ENCODE measurements around the gene YIPF3.

DNA sequence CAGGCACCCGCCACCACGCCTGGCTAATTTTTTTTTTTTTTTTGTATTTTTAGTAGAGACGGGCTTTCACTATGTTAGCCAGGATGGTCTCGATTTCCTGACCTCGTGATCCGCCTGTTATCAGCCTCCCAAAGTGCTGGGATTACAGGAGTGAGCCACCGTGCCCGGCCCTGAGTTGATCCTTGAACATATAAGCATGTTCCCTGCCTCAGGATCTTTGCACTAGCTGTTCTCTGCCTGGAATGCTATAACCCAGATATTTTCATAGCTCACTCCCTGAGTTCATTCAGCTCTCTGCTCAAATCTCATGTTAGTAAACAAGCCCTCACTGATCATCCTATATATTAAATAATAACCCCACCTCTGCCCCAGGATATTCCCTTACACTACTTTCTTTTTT, 52.4 kb downstream of the YIPF3 start:
- TF ChIP-seq, protein P1, sequence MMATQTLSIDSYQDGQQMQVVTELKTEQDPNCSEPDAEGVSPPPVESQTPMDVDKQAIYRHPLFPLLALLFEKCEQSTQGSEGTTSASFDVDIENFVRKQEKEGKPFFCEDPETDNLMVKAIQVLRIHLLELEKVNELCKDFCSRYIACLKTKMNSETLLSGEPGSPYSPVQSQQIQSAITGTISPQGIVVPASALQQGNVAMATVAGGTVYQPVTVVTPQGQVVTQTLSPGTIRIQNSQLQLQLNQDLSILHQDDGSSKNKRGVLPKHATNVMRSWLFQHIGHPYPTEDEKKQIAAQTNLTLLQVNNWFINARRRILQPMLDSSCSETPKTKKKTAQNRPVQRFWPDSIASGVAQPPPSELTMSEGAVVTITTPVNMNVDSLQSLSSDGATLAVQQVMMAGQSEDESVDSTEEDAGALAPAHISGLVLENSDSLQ (IDR thresholded peaks at IDR 0.05) = no peak
- TF ChIP-seq POLR2AphosphoS5 (IDR thresholded peaks at IDR 0.05; ENCODE audit: control insufficient read depth, insufficient read depth, low read depth, low read length) = no peak
- TF ChIP-seq, protein P2, sequence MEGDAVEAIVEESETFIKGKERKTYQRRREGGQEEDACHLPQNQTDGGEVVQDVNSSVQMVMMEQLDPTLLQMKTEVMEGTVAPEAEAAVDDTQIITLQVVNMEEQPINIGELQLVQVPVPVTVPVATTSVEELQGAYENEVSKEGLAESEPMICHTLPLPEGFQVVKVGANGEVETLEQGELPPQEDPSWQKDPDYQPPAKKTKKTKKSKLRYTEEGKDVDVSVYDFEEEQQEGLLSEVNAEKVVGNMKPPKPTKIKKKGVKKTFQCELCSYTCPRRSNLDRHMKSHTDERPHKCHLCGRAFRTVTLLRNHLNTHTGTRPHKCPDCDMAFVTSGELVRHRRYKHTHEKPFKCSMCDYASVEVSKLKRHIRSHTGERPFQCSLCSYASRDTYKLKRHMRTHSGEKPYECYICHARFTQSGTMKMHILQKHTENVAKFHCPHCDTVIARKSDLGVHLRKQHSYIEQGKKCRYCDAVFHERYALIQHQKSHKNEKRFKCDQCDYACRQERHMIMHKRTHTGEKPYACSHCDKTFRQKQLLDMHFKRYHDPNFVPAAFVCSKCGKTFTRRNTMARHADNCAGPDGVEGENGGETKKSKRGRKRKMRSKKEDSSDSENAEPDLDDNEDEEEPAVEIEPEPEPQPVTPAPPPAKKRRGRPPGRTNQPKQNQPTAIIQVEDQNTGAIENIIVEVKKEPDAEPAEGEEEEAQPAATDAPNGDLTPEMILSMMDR (IDR thresholded peaks at IDR 0.05 in 2 of 3, conservative IDR thresholded peaks at IDR 0.05 in 1 of 3; ENCODE audit: insufficient read depth in 2 of 3, low read depth in 1 of 3, low read length in 3 of 3) = no peak
- no peak for TF ChIP-seq POLR2A (conservative IDR thresholded peaks at IDR 0.05)
- no peak for TF ChIP-seq NRF1 (conservative IDR thresholded peaks at IDR 0.05 in 1 of 2, IDR thresholded peaks at IDR 0.05 in 1 of 2)
- TF ChIP-seq, protein P3, sequence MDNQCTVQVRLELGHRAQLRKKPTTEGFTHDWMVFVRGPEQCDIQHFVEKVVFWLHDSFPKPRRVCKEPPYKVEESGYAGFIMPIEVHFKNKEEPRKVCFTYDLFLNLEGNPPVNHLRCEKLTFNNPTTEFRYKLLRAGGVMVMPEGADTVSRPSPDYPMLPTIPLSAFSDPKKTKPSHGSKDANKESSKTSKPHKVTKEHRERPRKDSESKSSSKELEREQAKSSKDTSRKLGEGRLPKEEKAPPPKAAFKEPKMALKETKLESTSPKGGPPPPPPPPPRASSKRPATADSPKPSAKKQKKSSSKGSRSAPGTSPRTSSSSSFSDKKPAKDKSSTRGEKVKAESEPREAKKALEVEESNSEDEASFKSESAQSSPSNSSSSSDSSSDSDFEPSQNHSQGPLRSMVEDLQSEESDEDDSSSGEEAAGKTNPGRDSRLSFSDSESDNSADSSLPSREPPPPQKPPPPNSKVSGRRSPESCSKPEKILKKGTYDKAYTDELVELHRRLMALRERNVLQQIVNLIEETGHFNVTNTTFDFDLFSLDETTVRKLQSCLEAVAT (IDR thresholded peaks at IDR 0.05) = no peak
- TF ChIP-seq DNMT1 (IDR thresholded peaks at IDR 0.05) = no peak
- TF ChIP-seq ZBTB8A (IDR thresholded peaks at IDR 0.05; ENCODE audit: partially characterized antibody) = no peak
